GM20431 (cell line): ENCODE measurements around the gene CD9.
"Not testable (repeated sequence)": the region's sequence is repeated elsewhere in the genome, so short reads cannot be mapped to it uniquely, and the experiment has no call there.

ENCODE experiments used
- in situ Hi-C: fragments of 300-500 bp; cut with MseI, MboI; formaldehyde crosslinking; loops from one replicate; pipeline ENCODE4 v1.15.0; 2020; ENCODE audit warnings: low sequenced_read_pairs; ENCODE audit not compliant: unreplicated experiment

Gene CD9

GRCh38 chr12:6198051-6198450, 2.1 kb upstream of the CD9 start:
- in situ Hi-C loops, result loop anchor here (10.0 kb wide), 1 partner anchor 87 kb away; no protein-coding TSS in a partner anchor

GRCh38 chr12:6198556-6198955, 1.6 kb upstream of the CD9 start:
- in situ Hi-C loops, result loop anchor here (10.0 kb wide), 1 partner anchor 86 kb away; no protein-coding TSS in a partner anchor

- in situ Hi-C loops, result loop anchor here (10.0 kb wide), 1 partner anchor 86 kb away; no protein-coding TSS in a partner anchor
These were observed 1.1 kb upstream of the CD9 start for GRCh38 chr12:6198985-6199530.

GRCh38 chr12:6199531-6200255, 507 bp upstream of the CD9 start:
- in situ Hi-C loops, result loop anchor here (10.0 kb wide), 1 partner anchor 85 kb away; no protein-coding TSS in a partner anchor

GRCh38 chr12:6201213-6201608, 1.0 kb downstream of the CD9 start:
- in situ Hi-C loops, result no loop called here

- in situ Hi-C loops, result no loop called here
These were observed 1.6 kb downstream of the CD9 start for GRCh38 chr12:6201826-6202225.

- in situ Hi-C loops, result no loop called here
These were observed 2.1 kb downstream of the CD9 start for GRCh38 chr12:6202304-6202703.

GRCh38 chr12:6202846-6203245, 2.6 kb downstream of the CD9 start:
- in situ Hi-C loops, result no loop called here

GRCh38 chr12:6203601-6204000, 3.4 kb downstream of the CD9 start:
- in situ Hi-C loops, result no loop called here

- in situ Hi-C loops, result no loop called here
These were observed 4.4 kb downstream of the CD9 start for GRCh38 chr12:6204533-6205143.

- in situ Hi-C loops, result no loop called here
These were observed 4.9 kb downstream of the CD9 start for GRCh38 chr12:6205144-6205539.

GRCh38 chr12:6205761-6206160, 5.6 kb downstream of the CD9 start:
- in situ Hi-C loops, result no loop called here

- in situ Hi-C loops, result no loop called here
These were observed 6.1 kb downstream of the CD9 start for GRCh38 chr12:6206327-6206726.

- in situ Hi-C loops, result no loop called here
These were observed 7.2 kb downstream of the CD9 start for GRCh38 chr12:6207259-6207925.

GRCh38 chr12:6208130-6208529, 7.9 kb downstream of the CD9 start:
- in situ Hi-C loops, result no loop called here

- in situ Hi-C loops, result not testable (repeated sequence)
These were observed 9.2 kb downstream of the CD9 start for GRCh38 chr12:6209428-6209827.

- in situ Hi-C loops, result no loop called here
These were observed 11.2 kb downstream of the CD9 start for GRCh38 chr12:6211421-6211869.

- in situ Hi-C loops, result no loop called here
These were observed 11.9 kb downstream of the CD9 start for GRCh38 chr12:6212086-6212485.

GRCh38 chr12:6213969-6214368, 13.8 kb downstream of the CD9 start:
- in situ Hi-C loops, result no loop called here

- in situ Hi-C loops, result no loop called here
These were observed 14.4 kb downstream of the CD9 start for GRCh38 chr12:6214633-6215032.
